Brain microvascular endothelial cell (primary cell): Measurements from ENCODE around the gene DSG4.

Experiments
- DNase-seq: peaks from one replicate; pipeline ENCODE4 v3.0.0-alpha.2; 2020
- H3K27ac ChIP-seq: fragments of 250-450 bp; sonication (Bioruptor Pico); 2 replicates; pipeline ENCODE4 v1.5.1; 2020; ENCODE audit warnings: mild to moderate bottlenecking, moderate library complexity
- H3K27me3 ChIP-seq: fragments of 250-450 bp; sonication (Bioruptor Pico); replicated peaks from 2 replicates; pipeline ENCODE4 v1.5.1; 2020; ENCODE audit warnings: mild to moderate bottlenecking
- H3K36me3 ChIP-seq: fragments of 250-450 bp; sonication (Bioruptor Pico); replicated peaks from 2 replicates; pipeline ENCODE4 v1.5.1; 2020; ENCODE audit warnings: mild to moderate bottlenecking
- H3K4me3 ChIP-seq: 2 replicates; pipeline ENCODE4 v1.5.1; 2011; ENCODE audit warnings: low read depth, mild to moderate bottlenecking, control low read depth, low read length, moderate library complexity
- in situ Hi-C: cut with HindIII; loops from 2 replicates; pipeline ENCODE4 v1.10.0; 2017; ENCODE audit warnings: low sequenced_read_pairs, low pct_ligation_motif_present
- TF ChIP-seq, protein P1 (sequence below): IDR thresholded peaks from 2 replicates; pipeline ENCODE4 v1.5.1; 2011; ENCODE audit warnings: low read depth, mild to moderate bottlenecking, moderate library complexity, low read length, control low read depth, inconsistent platforms; ENCODE audit errors: missing control alignments

The DSG4 gene

DNA sequence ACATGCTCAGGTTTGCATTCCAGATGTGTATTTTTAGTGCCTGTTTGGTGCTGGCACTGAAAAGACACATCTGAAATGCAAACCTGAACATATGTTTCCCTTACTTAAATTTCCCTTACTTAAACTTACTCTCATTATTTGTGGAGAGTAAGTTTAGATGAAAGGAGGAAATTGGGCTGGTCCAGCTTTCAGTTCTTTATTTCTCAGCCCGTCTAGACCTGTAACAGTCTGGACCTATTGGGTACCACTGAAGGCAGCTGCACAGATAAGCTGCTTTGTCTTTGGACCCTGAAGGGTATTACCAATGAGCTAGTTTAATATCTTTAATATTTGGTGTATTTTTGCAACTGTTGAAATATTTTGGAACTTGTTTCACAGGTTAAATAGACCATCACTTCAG is 54.0 kb downstream of the DSG4 start:
- Histone ChIP-seq H3K27me3 (no peaks in the 10 kb centered on the region), H3K36me3 (no peaks in the 10 kb centered on the region), H3K27ac (no peak overlapping the region), H3K4me3 (no peak overlapping the region)
- in situ Hi-C loops = no loop called here
- TF ChIP-seq, protein P1, sequence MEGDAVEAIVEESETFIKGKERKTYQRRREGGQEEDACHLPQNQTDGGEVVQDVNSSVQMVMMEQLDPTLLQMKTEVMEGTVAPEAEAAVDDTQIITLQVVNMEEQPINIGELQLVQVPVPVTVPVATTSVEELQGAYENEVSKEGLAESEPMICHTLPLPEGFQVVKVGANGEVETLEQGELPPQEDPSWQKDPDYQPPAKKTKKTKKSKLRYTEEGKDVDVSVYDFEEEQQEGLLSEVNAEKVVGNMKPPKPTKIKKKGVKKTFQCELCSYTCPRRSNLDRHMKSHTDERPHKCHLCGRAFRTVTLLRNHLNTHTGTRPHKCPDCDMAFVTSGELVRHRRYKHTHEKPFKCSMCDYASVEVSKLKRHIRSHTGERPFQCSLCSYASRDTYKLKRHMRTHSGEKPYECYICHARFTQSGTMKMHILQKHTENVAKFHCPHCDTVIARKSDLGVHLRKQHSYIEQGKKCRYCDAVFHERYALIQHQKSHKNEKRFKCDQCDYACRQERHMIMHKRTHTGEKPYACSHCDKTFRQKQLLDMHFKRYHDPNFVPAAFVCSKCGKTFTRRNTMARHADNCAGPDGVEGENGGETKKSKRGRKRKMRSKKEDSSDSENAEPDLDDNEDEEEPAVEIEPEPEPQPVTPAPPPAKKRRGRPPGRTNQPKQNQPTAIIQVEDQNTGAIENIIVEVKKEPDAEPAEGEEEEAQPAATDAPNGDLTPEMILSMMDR = no peak
- DNase-seq = no peak

DNA sequence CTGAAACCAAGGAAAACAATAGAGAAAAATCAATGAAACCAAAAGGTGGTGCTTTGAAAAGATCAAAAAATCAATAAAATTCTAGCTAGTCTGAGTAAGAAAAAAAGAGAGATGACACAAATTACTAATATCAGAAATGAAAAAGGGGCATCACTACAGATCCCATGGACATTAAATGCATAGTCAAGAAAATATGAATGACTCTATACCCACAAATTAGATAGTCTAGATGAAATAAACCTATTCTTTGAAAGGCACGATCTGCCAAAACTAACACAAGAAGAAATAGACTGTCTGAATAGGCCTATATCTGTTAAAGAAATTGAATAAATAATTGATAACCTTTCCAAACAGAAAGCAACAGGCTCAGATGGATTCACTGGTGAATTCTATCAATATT is 55.7 kb downstream of the DSG4 start:
- Histone ChIP-seq H3K27ac (no peak overlapping the region), H3K4me3 (no peak overlapping the region), H3K36me3 (no peaks in the 10 kb centered on the region), H3K27me3 (no peaks in the 10 kb centered on the region)
- TF ChIP-seq, protein P1 = no peak
- DNase-seq = no peak
- in situ Hi-C loops = no loop called here

DNA sequence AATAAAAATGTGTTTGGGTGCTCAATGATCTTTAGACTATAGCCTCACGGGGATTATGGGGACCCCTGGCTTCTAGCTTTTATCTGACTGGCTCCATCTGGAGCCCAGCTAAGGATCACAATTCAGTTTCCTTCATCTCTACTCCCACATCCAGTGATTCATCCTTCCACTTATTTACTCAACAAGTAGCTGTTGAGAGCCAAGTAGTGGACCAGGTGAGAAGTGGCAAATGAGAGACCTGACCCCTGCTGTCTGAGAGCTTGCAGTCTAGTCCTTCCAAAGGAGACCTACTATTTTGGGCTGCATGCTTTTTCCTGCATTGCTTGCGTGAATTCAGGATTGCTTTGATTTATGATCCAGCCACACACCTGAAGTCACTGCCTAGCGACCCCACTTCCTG is 60.2 kb downstream of the DSG4 start:
- in situ Hi-C loops = no loop called here
- no peak overlapping the region for H3K27ac ChIP-seq
- TF ChIP-seq, protein P1 = no peak
- H3K27me3 ChIP-seq = no peaks in the 10 kb centered on the region
- H3K4me3 ChIP-seq = no peak overlapping the region
- DNase-seq = no peak
- H3K36me3 ChIP-seq = no peaks in the 10 kb centered on the region

DNA sequence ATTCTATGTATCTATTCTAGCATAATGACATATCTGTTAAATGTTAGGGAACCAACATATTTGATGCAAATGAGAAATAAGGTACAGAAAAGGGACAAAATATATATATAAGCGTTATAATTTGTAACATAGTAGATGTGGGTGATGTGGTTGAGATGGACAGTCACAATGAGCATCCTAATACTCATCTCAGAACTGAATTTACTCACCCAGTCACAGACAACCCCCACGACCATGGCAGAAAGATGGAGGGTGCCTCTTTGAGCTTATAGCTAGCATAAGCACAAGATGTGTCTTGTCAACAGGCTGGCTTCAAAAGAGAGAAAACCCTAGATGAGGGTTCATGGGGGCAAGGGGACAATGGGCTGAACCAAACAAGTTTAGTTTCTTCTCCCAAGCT is 61.8 kb downstream of the DSG4 start:
- H3K27ac ChIP-seq = no peak overlapping the region
- H3K27me3 ChIP-seq = no peaks in the 10 kb centered on the region
- DNase-seq = no peak
- in situ Hi-C loops = no loop called here
- no peak overlapping the region for H3K4me3 ChIP-seq
- TF ChIP-seq, protein P1 = no peak
- H3K36me3 ChIP-seq = no peaks in the 10 kb centered on the region

DNA sequence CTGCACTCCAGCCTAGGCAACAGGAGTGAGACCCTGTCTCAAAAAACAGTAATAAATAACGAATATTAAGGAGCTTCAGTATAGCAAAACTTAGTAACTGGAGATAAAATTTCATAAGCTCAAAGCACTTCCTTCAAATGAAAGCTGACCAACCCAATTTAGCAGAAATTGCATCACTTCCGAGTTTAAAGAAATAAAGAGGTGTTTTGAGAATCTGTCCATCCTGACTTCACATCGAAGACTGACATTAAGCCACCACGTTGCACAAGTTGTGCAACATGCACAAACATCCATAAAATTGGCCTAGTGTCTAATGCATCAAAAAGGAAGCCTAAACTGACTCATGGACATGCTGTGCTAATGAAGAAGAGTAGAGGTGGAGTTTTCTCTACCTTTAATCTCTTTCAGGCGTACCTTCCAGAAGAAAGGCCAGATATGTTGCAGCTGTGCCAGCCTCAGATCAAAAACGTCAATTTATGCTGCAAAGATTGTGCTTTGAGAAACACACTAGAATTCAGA is 63.3 kb downstream of the DSG4 start:
- in situ Hi-C loops = no loop called here
- H3K36me3 ChIP-seq = no peaks in the 10 kb centered on the region
- no peak overlapping the region for H3K4me3 ChIP-seq
- H3K27ac ChIP-seq = no peak overlapping the region
- no peak for DNase-seq
- no peaks in the 10 kb centered on the region for H3K27me3 ChIP-seq
- TF ChIP-seq, protein P1 = no peak

DNA sequence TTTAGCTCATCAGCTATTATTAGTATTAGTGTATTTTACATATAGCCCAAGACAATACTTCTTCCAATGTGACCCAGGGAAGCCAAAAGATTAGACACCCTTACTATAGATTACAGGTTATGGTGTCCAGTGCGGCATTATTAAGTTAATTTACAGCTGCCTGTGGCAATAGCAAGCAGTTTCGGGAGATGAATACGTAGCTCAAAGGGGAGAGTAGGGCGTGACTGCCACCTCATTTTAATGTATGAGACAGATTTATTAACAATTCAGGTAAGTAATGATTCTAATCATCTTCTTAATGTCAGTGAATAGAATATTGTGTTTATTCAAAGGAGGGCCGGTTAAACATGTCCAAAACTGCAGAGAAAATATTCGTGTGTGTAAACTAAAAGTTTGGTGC is 64.2 kb downstream of the DSG4 start:
- in situ Hi-C loops = no loop called here
- Histone ChIP-seq H3K27me3 (no peaks in the 10 kb centered on the region), H3K36me3 (no peaks in the 10 kb centered on the region), H3K27ac (no peak overlapping the region), H3K4me3 (no peak overlapping the region)
- no peak for DNase-seq
- TF ChIP-seq, protein P1 = no peak
